ENCODE data around the gene CD48.

The CD48 gene

GRCh38 chr1:160637821-160638539 is 73.6 kb downstream of the CD48 start:
- in situ Hi-C loops (cut with MboI; ENCODE audit: low sequenced_read_pairs): no loop called here

GRCh38 chr1:160637065-160637464 is 74.6 kb downstream of the CD48 start:
- in situ Hi-C loops (cut with MboI; ENCODE audit: low sequenced_read_pairs): no loop called here

DNA sequence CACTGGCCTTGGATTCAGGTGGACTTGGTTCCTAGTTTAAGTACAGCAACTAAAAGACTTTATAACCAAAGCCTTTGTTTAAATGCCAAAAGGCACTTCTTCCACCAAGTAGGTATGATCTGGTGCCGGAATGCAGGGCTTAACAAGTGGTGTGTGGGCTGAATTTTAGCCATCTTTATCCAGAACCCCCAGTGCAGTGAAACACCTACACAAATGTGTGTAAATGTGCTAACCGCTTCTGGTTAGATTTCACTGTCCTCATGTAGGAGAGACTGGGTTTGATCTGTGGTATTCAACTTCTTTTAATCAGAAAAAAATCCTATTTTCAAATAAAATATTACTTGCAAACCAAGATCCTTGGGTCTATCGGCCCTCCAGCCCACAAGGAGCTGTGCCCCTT is 75.1 kb downstream of the CD48 start:
- in situ Hi-C loops (cut with MboI; ENCODE audit: low sequenced_read_pairs): no loop called here

GRCh38 chr1:160636076-160636475 is 75.5 kb downstream of the CD48 start:
- in situ Hi-C loops (cut with MboI; ENCODE audit: low sequenced_read_pairs): no loop called here

DNA sequence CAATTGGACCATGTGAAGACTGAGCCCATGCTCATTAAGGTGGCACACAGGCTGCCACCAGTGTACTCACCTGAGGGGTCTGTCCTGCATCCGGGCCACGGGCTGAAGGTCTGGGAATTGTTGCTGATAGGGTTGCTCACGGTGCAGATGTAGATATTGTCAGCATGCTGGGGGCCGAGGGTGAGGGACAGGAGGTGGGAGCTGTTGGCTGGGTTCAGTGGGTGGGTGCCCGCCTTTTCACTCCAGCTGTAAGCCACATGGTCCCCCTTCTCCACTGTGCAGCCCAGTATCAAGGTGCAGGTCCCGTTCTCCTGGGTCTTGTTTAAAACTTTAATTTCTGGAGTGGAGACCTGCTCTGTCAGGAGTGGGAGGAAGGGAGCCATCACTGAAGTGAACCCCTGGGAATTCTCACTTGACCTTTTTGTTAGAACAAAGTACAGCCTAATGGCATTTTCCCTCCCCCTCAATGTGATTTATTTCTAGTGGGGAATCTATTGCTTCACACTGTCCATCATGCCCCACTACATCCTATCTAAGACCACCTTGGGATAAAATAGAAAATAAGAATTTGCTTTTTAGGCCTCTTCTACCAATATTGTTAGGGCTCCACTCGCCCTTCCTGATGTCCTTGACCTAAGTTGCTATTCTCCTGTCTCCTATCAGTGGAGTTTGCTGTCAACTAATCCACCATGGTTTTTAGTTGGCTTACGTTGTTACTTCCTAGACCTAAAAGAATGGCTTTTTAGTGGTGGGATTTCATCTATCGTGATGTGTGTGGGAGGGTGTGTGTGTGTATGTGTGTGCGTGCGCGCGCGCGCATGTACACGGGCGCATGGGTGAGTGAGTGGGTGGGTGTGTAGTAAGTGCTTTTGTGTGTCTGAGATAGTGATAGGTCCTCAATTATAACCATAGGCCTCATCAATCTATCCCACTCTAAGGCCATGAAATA is 76.8 kb downstream of the CD48 start:
- in situ Hi-C loops (cut with MboI; ENCODE audit: low sequenced_read_pairs): no loop called here

- in situ Hi-C loops (cut with MboI; ENCODE audit: low sequenced_read_pairs): no loop called here
Measured at GRCh38 chr1:160633330-160633903, 78.2 kb downstream of the CD48 start.

DNA sequence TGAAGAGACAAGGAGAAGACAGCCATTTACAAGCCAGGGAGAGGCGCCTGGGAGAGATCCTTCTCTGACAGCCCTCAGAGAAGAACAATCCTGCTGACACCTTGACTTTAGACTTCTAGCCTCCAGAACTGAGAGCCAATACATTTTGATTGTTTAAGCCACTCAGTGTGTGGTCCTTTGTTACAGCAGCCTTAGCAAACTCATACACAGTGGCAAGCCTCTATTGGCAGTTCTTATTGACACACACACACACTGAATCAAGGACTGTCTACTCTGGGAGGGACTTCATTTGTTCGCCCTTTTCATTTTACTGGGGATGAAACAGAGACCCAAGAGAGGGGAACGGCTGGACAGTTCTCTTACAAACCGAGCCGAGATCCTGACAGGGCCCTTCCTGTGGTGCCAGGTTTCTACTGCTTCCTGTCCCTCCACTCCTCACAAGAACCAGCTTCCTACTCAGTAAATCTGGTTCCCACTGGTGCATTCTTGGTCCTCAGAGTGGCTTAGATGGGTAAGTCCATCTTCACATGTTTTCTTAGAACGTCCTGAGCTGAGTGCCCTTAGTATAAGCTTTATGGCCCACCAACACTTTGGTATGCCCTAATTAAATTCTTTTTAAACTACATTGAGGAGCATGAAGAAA is 79.5 kb downstream of the CD48 start:
- in situ Hi-C loops (cut with MboI; ENCODE audit: low sequenced_read_pairs): no loop called here

DNA sequence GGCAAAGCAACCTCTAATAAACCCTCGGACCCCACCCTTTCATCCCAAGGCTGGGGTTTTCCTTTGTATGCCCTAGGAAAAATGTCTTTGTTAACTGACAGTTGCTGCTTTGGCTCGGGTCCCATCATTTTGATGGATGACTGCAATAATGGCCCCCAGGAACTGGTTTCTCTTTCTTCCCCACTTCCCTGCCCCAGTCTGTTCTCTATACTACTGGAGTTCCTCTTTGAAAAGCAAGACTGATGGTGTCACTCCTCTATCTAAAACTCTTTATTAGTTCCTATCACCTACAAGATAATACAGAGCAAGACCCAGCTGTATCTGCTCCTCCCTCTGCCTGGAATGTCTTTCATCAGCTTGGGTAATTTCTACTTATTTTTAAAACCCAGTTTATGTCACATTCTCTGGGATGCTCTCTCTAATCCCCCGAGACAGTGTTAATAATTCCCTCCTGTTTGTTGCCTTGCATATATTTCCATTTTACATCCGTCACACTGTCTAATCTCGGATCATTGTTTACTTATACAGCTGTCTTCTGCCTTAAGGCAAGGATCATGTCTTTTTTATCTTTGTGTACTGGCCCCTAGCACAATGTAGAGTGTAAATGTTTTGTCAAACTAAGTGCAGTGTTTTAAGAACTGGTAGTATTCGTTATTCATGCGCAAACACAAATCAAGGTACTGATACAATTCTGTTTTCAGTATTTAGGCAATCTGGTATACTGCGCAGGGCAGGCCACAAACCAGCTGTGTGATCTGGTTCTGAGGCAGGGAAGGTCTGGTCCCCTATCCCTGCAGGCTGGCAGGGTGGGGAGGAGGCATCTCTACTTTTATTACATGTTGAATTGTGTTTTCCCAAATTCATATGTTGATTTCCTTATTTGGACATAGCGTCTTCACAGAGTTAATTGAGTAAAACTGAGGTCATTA is 80.8 kb downstream of the CD48 start:
- in situ Hi-C loops (cut with MboI; ENCODE audit: low sequenced_read_pairs): no loop called here

DNA sequence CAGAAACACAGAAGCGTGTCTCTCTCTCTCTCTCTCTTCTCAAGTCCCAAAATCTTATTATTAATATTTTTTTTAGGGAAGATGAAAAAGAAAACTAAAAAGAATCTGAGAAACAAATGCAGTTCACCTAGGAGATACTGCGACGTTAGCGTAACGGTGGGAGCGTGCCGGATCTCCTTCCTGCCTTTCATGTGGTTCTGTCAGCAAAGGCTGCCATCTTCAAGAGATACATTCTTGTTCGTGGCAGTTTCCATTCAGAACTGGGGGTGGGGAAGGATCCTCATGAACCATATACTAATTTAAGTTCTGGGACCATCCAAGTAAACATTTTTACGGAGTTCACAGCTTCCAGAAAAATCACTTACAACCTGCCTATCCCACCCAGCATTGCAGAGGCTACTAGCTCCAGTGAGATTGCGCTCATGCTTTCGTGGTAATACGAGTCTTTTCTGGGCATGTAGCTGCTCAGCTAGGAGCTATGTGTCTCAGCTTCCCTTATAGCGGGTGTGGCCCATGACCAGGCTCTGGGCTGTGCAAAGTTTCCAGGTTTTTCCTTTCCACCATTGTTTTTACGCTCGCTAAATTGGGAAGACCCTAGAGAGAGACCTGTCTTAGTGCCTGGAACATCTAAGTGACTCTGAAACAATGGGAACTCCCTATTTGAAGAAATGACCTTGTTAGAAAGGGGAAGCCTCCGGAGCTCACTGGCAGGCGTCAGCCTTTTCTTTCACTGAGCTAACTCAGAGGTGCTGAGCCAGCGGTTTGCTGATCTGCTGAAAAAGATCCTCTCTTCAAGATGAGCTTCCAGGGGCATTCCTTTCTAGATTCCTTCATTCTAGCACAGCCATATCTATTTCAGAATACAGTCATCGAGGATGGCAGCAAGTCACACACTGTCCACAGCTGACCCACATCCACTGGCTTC is 82.1 kb downstream of the CD48 start:
- in situ Hi-C loops (cut with MboI; ENCODE audit: low sequenced_read_pairs): no loop called here

DNA sequence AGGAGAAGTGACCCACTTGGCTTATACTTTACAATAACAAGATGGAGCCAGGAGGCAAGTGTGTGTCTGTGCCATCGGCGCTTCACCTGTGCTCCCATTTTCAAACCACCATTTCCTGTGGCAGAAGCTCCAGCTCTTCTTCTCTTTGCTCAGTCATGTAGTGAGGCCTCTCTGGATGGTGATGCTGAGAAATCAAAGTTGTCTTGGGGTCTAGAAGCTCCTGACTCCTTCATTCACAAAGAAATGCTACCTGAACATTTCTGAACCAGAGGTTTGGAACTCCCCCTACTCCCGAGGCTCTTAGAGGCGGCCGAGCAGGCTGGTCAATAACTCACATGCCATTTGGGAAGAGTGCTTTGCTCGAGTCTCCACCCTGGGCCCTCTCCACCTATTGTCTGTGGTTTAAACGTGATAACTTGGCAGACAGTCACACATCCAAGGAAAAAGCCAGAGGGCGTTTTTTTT is 82.8 kb downstream of the CD48 start:
- in situ Hi-C loops (cut with MboI; ENCODE audit: low sequenced_read_pairs): no loop called here

Data from HL-60/S4 treated with retinoic acid at 250 ng/mL for 4 days and 3 days (cell line).